GM10248 (cell line): ENCODE results near the gene NEB.
"Not testable (repeated sequence)": the region's sequence is repeated elsewhere in the genome, so short reads cannot be mapped to it uniquely, and the experiment has no call there.

Experiments
- CTCF ChIA-PET: fragments of 300-600 bp; sonication (Branson Sonifier 250); formaldehyde crosslinking; extraction: SDS; loops from one replicate; lab custom pipeline; 2021; ENCODE audit warnings: antibody characterized with exemption; lab: Yijun Ruan, JAX
- POLR2A ChIA-PET: fragments of 350-650 bp; sonication (Branson Sonifier 250); formaldehyde crosslinking; extraction: SDS; loops from one replicate; lab custom pipeline; 2020; ENCODE audit warnings: antibody characterized with exemption; lab: Yijun Ruan, JAX
- DNase-seq: peaks from one replicate; pipeline ENCODE4 v3.0.0; 2012; ENCODE audit errors: extremely low spot score
- TF ChIP-seq, protein P1 (sequence below): IDR thresholded peaks from 2 replicates; pipeline ENCODE4 v1.5.1; 2012; ENCODE audit warnings: mild to moderate bottlenecking, low read depth; ENCODE audit errors: extremely low read depth, missing control alignments, control extremely low read depth

Gene NEB

DNA sequence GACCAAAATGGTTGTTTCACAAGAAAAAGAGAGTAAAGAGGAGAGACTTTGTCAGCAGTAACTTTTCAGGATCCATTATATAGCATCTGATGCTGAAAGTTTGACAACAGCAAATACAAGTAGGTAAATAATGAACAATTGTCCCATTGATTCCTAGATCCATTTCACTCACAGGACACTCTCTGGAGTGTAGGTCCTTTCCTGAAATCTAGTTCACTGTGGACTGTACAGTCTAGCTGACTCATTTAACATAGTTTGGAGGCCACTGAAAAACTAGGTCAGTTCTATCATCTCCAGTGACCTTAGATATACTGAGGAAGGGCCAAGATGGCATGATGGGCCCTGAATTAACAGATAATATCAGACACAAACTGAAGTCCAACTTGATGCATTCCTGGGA is 19.3 kb upstream of the NEB start:
- no peak for DNase-seq
- CTCF ChIA-PET = interaction anchor here (1.9 to 2.0 kb wide), 2 partner anchors 21 to 25 kb away, joined by 5 to 6 read pairs; no protein-coding TSS in a partner anchor
- POLR2A ChIA-PET = no interaction called here
- TF ChIP-seq, protein P1, sequence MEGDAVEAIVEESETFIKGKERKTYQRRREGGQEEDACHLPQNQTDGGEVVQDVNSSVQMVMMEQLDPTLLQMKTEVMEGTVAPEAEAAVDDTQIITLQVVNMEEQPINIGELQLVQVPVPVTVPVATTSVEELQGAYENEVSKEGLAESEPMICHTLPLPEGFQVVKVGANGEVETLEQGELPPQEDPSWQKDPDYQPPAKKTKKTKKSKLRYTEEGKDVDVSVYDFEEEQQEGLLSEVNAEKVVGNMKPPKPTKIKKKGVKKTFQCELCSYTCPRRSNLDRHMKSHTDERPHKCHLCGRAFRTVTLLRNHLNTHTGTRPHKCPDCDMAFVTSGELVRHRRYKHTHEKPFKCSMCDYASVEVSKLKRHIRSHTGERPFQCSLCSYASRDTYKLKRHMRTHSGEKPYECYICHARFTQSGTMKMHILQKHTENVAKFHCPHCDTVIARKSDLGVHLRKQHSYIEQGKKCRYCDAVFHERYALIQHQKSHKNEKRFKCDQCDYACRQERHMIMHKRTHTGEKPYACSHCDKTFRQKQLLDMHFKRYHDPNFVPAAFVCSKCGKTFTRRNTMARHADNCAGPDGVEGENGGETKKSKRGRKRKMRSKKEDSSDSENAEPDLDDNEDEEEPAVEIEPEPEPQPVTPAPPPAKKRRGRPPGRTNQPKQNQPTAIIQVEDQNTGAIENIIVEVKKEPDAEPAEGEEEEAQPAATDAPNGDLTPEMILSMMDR = no peak

DNA sequence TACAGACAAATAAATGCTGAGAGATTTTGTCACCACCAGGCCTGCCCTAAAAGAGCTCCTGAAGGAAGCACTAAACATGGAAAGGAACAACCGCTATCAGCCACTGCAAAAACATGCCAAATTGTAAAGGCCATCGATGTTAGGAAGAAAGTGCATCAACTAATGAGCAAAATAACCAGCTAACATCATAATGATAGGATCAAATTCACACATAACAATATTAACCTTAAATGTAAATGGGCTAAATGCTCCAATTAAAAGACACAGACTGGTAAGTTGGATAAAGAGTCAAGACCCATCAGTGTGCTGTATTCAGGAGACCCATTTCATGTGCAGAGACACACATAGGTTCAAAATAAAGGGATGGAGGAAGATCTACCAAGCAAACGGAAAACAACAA is 11.0 kb upstream of the NEB start:
- CTCF ChIA-PET, POLR2A ChIA-PET, DNase-seq: not testable (repeated sequence)

DNA sequence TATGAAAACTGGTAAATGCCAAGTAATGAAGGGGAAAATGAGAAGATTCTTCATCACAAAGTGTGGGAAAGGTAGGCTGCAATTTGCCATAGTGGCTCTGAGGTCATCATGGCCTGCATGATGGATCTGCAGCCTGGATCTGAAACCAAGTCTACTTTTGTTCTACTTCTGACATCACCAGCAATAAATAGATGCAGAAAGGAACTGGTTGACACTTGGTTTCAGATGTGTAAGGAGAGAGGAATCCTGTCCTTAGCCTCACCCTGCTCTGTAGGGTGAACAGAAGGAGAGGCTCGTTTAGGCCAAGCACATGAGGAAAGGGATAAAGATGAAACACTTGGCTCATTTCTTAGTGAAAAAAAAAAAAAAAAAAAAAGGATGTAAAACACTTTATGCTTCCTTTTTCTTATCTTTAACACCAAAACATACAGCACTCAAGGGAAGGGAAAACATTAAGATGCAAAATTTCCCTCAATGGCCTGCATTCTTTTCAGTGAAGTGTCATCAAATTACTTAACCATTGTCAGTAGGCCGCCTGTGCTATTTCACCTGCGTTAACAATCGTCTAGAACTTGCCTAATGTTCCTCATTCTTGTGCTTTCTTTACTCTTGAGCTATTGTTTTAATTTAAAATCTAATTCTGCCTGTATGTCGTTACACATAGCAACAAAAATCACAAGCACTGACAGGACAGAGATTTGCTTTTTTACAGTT is 3.9 kb downstream of the NEB start:
- POLR2A ChIA-PET = no interaction called here
- peak; percentile 20 for DNase-seq
- TF ChIP-seq, protein P1 = no peak
- CTCF ChIA-PET = interaction anchor here (1.5 to 2.5 kb wide), 4 partner anchors 12 to 41 kb away, joined by 3 to 6 read pairs (median 4); no protein-coding TSS in a partner anchor

DNA sequence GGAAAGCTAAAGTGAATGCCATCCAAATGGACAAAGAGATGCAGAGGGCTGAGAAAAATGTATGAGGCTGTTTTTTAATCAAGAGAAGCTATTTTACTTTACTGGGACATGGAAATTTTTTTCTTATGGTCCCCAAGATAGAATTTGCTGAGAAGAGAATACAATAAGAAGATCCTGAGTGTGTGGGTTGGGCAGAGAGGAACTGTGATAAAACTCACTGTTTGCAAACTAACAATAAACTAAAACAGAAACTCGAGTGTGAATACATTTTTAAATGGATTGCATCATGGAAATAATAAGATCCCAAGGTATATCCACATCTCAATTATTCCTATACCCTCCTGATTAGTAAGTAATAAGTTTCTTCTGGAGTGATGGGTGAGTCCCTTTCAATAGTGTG is 4.4 kb downstream of the NEB start:
- CTCF ChIA-PET = interaction anchor here (1.3 to 2.5 kb wide), 5 partner anchors 7 to 42 kb away, joined by 3 to 6 read pairs (median 4); no protein-coding TSS in a partner anchor
- TF ChIP-seq, protein P1 = no peak
- no peak for DNase-seq
- POLR2A ChIA-PET = no interaction called here

DNA sequence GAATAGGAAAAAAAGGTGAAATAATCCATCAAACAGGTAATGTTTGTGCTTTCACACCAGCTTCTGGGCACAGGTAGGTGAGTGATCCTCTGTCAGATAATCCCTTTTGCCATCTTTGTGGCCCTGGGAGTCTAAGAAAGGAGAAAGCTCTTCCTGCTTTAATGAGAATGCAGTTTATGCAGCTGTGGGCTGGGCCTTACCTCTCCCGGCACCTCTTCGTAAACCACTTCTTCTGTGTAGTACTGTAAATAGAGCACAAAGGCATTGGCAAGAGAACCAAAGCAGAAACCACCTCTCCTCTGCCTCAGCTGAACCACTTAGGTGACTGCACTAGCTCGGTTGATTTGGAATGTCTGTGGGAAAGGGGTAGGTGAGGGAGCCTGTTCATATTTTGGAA is 4.9 kb downstream of the NEB start:
- TF ChIP-seq, protein P1 = no peak
- DNase-seq = no peak
- POLR2A ChIA-PET = no interaction called here
- CTCF ChIA-PET = interaction anchor here (1.3 to 2.5 kb wide), 5 partner anchors 8 to 42 kb away, joined by 3 to 6 read pairs (median 4); no protein-coding TSS in a partner anchor

DNA sequence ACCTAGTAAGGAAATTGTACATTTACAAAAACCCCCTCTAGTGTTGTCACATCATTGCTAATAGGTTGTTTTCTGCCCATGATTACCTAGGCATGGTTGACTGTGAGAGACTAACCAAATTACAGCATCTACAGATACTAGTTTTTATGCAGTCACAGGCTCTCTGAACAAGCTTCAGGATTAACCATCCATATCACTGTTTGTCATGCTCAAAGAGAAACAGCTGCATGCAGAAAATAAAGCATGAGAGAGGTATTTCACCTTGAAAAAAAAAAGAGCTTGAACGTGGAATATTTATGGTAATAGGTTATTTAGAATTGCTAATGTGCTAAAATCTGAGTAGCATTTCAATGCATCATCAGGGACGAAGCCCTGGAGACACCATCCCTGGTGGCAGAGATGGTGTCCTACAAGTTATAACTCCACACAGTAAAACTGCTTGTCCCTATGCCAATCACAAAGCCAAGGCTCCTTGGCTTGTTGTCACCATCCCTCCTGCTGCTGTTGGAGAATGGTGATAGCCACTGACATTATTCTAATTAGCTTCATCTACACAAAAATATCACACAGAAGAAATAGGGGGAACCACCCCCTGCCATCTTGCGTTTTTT is 5.4 kb downstream of the NEB start:
- TF ChIP-seq, protein P1 = no peak
- CTCF ChIA-PET = interaction anchor here (1.2 to 2.5 kb wide), 7 partner anchors 8 to 43 kb away, joined by 3 to 6 read pairs (median 3); no protein-coding TSS in a partner anchor
- POLR2A ChIA-PET = no interaction called here
- no peak for DNase-seq
